Mucosa of rectum (tissue), 2 donors: ENCODE measurements around the gene USE1.

Source experiments
- H3K27ac ChIP-seq, 2 donors: one replicate each; pipeline ENCODE4 v1.7.0; 2013; ENCODE audit warnings: inconsistent platforms in 2 of 2, low read depth in 2 of 2, low read length in 2 of 2
- H3K27me3 ChIP-seq, 2 donors: one replicate each; pipeline ENCODE4 v1.7.0; 2013; ENCODE audit warnings: low read length in 2 of 2; ENCODE audit not compliant: control insufficient read depth in 2 of 2, insufficient read depth in 2 of 2
- H3K36me3 ChIP-seq, 2 donors: one replicate each; pipeline ENCODE4 v1.7.0; 2013; ENCODE audit warnings: low read length in 2 of 2; ENCODE audit not compliant: control insufficient read depth in 2 of 2, insufficient read depth in 2 of 2
- H3K4me1 ChIP-seq, 2 donors: one replicate each; pipeline ENCODE4 v1.7.0; 2013; ENCODE audit warnings: low read length in 2 of 2, mild to moderate bottlenecking in 1 of 2; ENCODE audit not compliant: control insufficient read depth in 2 of 2, insufficient read depth in 2 of 2
- H3K4me3 ChIP-seq, 2 donors: one replicate each; pipeline ENCODE4 v1.7.0; 2013; ENCODE audit warnings: low read length in 2 of 2
- H3K9ac ChIP-seq, 2 donors: one replicate each; pipeline ENCODE4 v1.7.0; 2013; ENCODE audit warnings: low read length in 2 of 2, low read depth in 1 of 2, mild to moderate bottlenecking in 1 of 2
- H3K9me3 ChIP-seq, 2 donors: one replicate each; pipeline ENCODE4 v1.7.0; 2013; ENCODE audit warnings: low read length in 2 of 2; ENCODE audit not compliant: control insufficient read depth in 2 of 2
- donor health status: healthy.
- donor health status: Normal muscosa, but diverticular disease.

Gene USE1

DNA sequence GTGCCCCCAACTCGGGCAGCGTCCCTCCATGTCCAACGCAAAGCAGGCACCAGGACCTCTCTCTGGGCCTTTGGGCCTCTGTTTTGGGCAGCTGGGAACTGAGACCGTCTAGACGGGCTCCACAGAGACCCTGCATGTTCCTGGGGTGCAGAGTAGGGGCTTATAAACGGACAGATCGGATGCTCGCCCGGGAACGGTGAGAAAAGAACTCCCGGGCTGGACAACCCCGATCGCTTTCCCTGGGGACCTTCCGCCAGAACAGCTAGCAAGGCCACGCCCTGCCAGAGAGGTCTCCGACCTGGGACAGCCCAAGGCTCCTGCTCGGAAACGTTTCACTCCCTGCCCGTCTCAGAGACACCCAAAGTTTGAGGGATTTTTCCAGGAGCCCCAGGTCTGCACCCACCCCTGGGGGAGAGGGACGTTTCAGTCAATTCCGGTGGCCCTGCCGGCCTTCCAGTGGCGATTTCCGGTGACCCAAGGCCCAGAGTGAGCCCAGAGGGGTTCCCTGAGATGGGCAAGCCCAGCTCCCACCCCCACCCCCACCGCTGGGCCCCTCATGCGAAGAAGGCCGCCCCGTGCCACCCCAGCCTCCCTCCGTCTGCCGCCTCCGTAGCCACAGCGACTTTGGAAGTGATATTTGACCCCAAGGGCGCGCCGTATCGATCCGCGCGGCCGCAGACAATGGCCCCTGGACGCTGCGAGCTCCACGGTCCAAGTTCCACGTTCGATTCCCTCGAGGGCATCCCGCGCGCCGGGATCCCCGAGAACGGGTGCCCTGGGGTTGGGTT, 28.9 kb downstream of the USE1 start:
- H3K9me3 ChIP-seq = no peaks in the 10 kb centered on the region
- H3K9ac ChIP-seq = peak overlapping the region; percentile 81 to 92
- H3K4me3 ChIP-seq = peak overlapping the region; percentile 81 to 86
- H3K36me3 ChIP-seq = peaks cover 5 to 7% of the 10 kb centered on the region in 2 donors
- H3K4me1 ChIP-seq = peaks cover 54 to 58% of the 10 kb centered on the region in 2 donors
- H3K27ac ChIP-seq = peak overlapping the region; percentile 88 to 90
- H3K27me3 ChIP-seq = no peaks in the 10 kb centered on the region

DNA sequence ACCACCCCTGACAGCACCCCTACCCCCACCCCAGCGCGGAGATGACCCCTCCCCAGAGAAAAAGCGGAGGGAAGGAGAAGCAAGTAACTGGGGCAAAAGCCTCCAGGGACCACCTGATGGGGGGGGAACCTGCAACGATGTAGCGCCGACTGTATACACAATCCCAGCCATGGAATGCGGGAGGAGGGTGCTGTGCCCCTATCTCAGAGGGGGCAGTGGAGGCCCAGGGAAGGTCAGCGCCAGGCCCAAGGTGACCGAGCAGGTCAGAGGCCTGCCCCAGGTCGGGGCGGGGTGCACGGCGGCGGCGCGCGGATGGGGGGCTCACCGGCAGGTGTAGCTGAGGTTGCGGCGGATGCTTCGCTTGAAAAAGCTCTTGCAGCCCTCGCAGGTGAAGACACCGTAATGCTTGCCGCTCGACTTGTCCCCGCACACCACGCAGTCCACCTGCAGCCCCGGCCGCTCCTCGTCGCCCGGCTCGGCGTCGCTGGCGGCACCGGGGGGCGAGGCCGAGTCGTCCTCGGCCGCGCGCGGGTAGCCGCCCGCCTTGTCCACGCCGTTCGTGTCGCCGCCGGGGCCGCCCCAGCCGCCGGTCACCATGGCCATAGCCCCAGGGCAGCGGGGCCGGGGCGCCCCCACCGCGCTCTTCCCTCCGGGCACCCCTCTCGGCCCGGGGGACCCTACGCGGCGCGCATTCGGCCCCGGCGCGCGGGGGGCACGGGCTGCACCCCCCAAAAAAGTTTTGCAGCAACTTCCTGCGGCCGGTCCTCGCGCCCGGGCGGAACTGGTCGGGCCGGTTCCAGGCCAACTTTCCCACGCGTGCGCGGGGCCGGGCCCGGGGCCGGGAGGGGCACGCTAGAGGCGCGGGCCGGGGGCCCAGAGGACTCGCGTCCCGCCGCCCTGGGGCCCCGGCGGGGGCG, 29.7 kb downstream of the USE1 start:
- peak overlapping the region; percentile 81 to 92 for H3K9ac ChIP-seq
- no peaks in the 10 kb centered on the region for H3K9me3 ChIP-seq
- peak overlapping the region; percentile 81 to 86 for H3K4me3 ChIP-seq
- H3K27ac ChIP-seq = peak overlapping the region; percentile 88 to 90
- H3K27me3 ChIP-seq = no peaks in the 10 kb centered on the region
- H3K4me1 ChIP-seq = peaks cover 51 to 59% of the 10 kb centered on the region in 2 donors
- peaks cover 5 to 7% of the 10 kb centered on the region in 2 donors for H3K36me3 ChIP-seq

- H3K9ac ChIP-seq = peak within 1 kb of the TSS; percentile 81 to 92
- H3K9me3 ChIP-seq = no peaks in the 10 kb centered on the region
- H3K36me3 ChIP-seq = peaks cover 0 to 2% of the 10 kb centered on the region in 2 donors
- H3K4me3 ChIP-seq = peak within 1 kb of the TSS; percentile 81 to 86
- H3K4me1 ChIP-seq = peaks cover 49 to 52% of the 10 kb centered on the region in 2 donors
- no peaks in the 10 kb centered on the region for H3K27me3 ChIP-seq
- H3K27ac ChIP-seq = peak within 1 kb of the TSS; percentile 94 to 95
Observed at GRCh38 chr19:17245535-17245984, 30.4 kb downstream of the USE1 start, which contains the start of gene NR2F6. Gene NR2F6, minus strand, starts transcription at chr19:17245919. Its CDS starts 699 bp downstream, at chr19:17245220.

DNA sequence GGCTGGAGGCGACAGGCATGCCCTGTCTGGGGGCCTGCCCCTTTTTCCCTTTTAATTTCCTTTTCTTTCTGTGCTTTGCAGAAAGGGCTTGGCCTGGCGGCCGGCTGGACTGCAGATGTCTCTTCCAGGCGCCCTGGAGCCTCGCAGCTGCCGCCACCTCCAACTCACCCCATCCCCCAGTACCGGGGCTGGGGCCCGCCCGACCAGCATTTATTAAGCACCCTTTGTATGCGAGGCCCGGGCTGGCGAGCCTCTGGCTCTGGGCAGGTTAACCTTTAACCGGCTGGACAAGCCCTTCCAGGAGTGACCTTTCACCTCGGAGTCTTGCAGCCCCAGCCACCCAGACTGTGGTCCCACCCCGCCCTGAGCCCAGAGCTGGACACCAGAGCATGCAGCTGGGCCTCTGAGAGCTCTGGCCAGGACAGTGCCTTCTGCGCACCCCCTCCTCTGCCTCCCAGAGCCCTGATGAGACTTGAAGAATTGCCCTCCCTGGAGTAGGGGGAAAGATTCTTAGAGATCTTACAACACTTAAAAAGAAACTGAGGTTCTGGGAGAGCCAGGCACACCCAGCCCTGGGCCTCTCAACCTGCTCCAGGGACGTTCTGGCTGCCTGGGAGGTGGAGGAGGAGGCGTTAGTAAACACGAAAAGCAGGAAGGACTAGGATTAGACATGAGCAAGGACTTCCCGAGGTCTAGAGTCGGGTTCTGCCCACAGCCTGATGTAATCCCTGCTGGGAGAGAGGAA, 31.7 kb downstream of the USE1 start:
- peak overlapping the region; percentile 67 to 72 for H3K4me3 ChIP-seq
- H3K36me3 ChIP-seq = no peaks in the 10 kb centered on the region
- H3K9ac ChIP-seq = peak overlapping the region; percentile 47 to 77
- no peaks in the 10 kb centered on the region for H3K9me3 ChIP-seq
- no peaks in the 10 kb centered on the region for H3K27me3 ChIP-seq
- peaks cover 40 to 42% of the 10 kb centered on the region in 2 donors for H3K4me1 ChIP-seq
- peak overlapping the region; percentile 94 to 95 for H3K27ac ChIP-seq

- H3K4me3 ChIP-seq = no peak overlapping the region
- H3K27ac ChIP-seq = peak overlapping the region; percentile 82 to 95
- no peaks in the 10 kb centered on the region for H3K27me3 ChIP-seq
- no peaks in the 10 kb centered on the region for H3K9me3 ChIP-seq
- H3K4me1 ChIP-seq = peaks cover 29 to 30% of the 10 kb centered on the region in 2 donors
- peak overlapping the region; percentile 37 to 63 for H3K9ac ChIP-seq
- no peaks in the 10 kb centered on the region for H3K36me3 ChIP-seq
Observed at GRCh38 chr19:17248011-17248776, 33.0 kb downstream of the USE1 start.

DNA sequence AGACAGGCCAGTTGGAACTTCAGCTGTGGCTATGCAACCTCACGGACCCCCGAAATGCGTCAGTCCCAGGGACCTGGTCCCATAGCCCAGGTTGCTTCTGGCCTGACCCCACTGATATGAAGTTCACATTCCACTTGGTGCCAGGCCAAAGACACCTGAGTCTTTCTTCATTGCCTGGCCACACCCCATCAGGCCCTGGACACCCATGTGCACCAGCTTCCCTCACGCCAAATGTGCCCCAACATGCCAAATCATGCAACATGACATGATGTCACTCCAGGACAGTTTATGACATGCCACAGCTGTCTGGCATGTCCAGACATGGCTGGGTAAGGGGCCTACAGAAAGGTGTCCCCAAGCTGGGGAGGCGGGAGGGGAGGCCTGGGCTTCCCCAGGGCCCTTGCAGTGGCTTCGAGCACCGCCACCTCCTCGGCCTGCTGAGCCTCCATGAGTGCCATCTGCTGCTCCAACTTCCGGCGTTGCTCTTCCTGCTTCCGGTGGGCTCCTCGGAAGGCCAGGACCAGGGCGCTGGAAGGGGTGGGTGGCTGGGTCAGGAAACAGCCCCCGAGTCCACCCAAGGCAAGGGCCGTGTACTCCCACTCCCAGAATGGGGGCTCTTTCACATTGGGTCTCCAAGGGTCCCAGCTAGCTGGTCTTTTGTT, 34.9 kb downstream of the USE1 start:
- Histone ChIP-seq H3K27ac (no peak overlapping the region), H3K4me3 (no peak overlapping the region), H3K9me3 (no peaks in the 10 kb centered on the region), H3K9ac (no peak overlapping the region), H3K27me3 (no peaks in the 10 kb centered on the region), H3K36me3 (no peaks in the 10 kb centered on the region), H3K4me1 (peaks cover 26 to 30% of the 10 kb centered on the region in 2 donors)

GRCh38 chr19:17254636-17255035, 39.5 kb downstream of the USE1 start:
- Histone ChIP-seq H3K27ac (no peak overlapping the region), H3K9me3 (no peaks in the 10 kb centered on the region), H3K27me3 (no peaks in the 10 kb centered on the region), H3K9ac (no peak overlapping the region), H3K4me1 (no peaks in the 10 kb centered on the region), H3K4me3 (no peak overlapping the region), H3K36me3 (no peaks in the 10 kb centered on the region)

DNA sequence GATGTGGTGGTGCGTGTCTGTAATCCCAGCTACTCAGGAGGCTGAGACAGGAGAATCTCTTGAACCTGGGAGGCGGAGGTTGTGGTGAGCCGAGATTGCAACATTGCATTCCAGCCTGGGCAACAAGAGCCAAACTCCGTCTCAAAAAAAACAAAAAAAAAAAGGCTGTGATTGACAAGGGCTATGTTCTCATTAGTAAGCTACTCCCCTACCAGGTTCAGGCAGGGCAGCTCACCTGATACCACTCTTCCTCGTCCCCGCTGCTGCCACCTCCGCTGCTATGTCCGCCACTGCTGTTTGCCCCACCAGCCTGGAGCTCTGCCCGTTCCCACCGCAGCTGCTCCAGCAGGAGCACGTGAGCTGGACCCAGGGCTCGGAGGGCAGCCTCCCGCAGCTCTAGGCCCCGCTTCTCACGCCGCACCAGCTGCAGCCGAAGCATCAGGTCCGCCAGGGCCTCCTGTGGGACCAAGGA, 40.0 kb downstream of the USE1 start:
- H3K4me1 ChIP-seq = no peaks in the 10 kb centered on the region
- H3K27me3 ChIP-seq = no peaks in the 10 kb centered on the region
- no peak overlapping the region for H3K4me3 ChIP-seq
- H3K9ac ChIP-seq = no peak overlapping the region
- no peaks in the 10 kb centered on the region for H3K36me3 ChIP-seq
- no peak overlapping the region for H3K27ac ChIP-seq
- H3K9me3 ChIP-seq = no peaks in the 10 kb centered on the region

- Histone ChIP-seq H3K27me3 (no peaks in the 10 kb centered on the region), H3K4me1 (peaks cover 0 to 2% of the 10 kb centered on the region in 2 donors), H3K4me3 (no peak overlapping the region), H3K9me3 (no peaks in the 10 kb centered on the region), H3K9ac (no peak overlapping the region), H3K36me3 (no peaks in the 10 kb centered on the region), H3K27ac (no peak overlapping the region)
Observed at GRCh38 chr19:17256130-17256529, 41.0 kb downstream of the USE1 start.
